GM12878 (cell line): ENCODE measurements around the gene RNF43. TPM values are rescaled to one million over a fixed set of nuclear protein-coding genes. Genes with fewer than 3 reads are reported as not detected.

Experiments
- ESRRA ChIP-seq: IDR thresholded peaks from 2 replicates; pipeline ENCODE4 v1.6.1; 2012; ENCODE audit warnings: mild to moderate bottlenecking, low read length, improper control_type of control experiment
- NFXL1 ChIP-seq: fragments of 450-650 bp; IDR thresholded peaks from 2 replicates; pipeline ENCODE4 v1.6.1; 2017; ENCODE audit warnings: antibody characterized with exemption, mild to moderate bottlenecking, borderline replicate concordance
- RAD21 ChIP-seq: IDR thresholded peaks from 2 replicates; pipeline ENCODE4 v1.6.1; 2011; ENCODE audit warnings: mild to moderate bottlenecking, low read depth, low read length, moderate library complexity; ENCODE audit not compliant: insufficient read depth
- TBL1XR1 ChIP-seq: IDR thresholded peaks from 2 replicates; pipeline ENCODE4 v1.6.1; 2012; ENCODE audit warnings: low read depth, low read length, improper control_type of control experiment
- ZBTB33 ChIP-seq: fragments of 450-650 bp; IDR thresholded peaks from 2 replicates; pipeline ENCODE4 v1.6.1; 2017; ENCODE audit warnings: mild to moderate bottlenecking
- polyA plus RNA-seq, 11 experiments: library from polyadenylated mRNA; depleted of rRNA in 4 of 11; unstranded in 6 of 11; stranded (reverse) in 5 of 11; fragments of >200 nt; fragmentation: Nextera tagmentation in 4 of 11; fragmentation: Illumina TruSeq in 1 of 11; extraction: Ambion mirVana in 4 of 11; extraction: Trizol in 1 of 11; gene quantifications; 1 replicate in 1 of 11; 2 replicates in 10 of 11; pipeline versions ENCODE4 v1.2.1 to v1.2.3, GENCODE V29; 2011 to 2016; ENCODE audit warnings: inconsistent platforms in 2 of 11, missing spikeins in 2 of 11, low read depth in 1 of 11
- total RNA-seq, 4 experiments: library from RNA; depleted of rRNA in 3 of 4; stranded (reverse); fragments of >200 nt in 3 of 4; fragmentation: Illumina TruSeq in 1 of 4; extraction: Trizol in 1 of 4; gene quantifications; 2 replicates each; pipeline versions ENCODE4 v1.2.1 to v1.2.3, GENCODE V29; 2013 to 2021
- TF ChIP-seq, protein P1 (sequence below): IDR thresholded peaks from 2 replicates; pipeline ENCODE4 v1.6.1; 2012; ENCODE audit warnings: improper control_type of control experiment, low read depth, low read length; ENCODE audit not compliant: insufficient replicate concordance
- TF ChIP-seq, protein P2 (sequence below): IDR thresholded peaks from 2 replicates; pipeline ENCODE4 v1.6.1; 2012; ENCODE audit warnings: low read depth, low read length, improper control_type of control experiment
- TF ChIP-seq, protein P3 (sequence below): fragments of 450-650 bp; IDR thresholded peaks from 2 replicates; pipeline ENCODE4 v1.6.1; 2017; ENCODE audit warnings: mild to moderate bottlenecking, moderate library complexity

The RNF43 gene
- total and polyA plus RNA-seq, 10 of the 15 experiments (the other 5 are each of a cell fraction or from before 2014, with no cell fraction given) = 1.2 to 16.7 (median 5.5) TPM

DNA sequence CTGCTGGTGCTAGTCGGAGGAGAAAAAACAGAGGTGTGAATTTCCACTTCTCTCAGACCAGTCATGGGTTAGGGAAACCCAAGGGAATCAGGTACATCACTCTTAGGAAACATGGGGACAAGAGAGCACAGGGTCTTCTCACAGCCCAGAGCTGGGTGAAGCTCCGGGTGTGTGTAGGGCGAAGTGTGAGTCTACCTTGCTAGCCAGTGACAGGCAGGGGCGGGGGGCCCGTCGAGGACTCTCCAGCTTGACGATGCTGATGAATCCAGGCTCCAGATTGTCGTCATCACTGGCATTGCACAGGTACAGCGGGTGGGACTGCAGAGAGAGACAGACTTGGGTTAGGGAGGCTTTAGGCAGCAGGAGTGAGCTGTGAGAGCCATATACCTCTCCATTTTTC is 46.6 kb downstream of the RNF43 start (continued):
- TF ChIP-seq ZBTB33 = no peak
- TF ChIP-seq, protein P1, sequence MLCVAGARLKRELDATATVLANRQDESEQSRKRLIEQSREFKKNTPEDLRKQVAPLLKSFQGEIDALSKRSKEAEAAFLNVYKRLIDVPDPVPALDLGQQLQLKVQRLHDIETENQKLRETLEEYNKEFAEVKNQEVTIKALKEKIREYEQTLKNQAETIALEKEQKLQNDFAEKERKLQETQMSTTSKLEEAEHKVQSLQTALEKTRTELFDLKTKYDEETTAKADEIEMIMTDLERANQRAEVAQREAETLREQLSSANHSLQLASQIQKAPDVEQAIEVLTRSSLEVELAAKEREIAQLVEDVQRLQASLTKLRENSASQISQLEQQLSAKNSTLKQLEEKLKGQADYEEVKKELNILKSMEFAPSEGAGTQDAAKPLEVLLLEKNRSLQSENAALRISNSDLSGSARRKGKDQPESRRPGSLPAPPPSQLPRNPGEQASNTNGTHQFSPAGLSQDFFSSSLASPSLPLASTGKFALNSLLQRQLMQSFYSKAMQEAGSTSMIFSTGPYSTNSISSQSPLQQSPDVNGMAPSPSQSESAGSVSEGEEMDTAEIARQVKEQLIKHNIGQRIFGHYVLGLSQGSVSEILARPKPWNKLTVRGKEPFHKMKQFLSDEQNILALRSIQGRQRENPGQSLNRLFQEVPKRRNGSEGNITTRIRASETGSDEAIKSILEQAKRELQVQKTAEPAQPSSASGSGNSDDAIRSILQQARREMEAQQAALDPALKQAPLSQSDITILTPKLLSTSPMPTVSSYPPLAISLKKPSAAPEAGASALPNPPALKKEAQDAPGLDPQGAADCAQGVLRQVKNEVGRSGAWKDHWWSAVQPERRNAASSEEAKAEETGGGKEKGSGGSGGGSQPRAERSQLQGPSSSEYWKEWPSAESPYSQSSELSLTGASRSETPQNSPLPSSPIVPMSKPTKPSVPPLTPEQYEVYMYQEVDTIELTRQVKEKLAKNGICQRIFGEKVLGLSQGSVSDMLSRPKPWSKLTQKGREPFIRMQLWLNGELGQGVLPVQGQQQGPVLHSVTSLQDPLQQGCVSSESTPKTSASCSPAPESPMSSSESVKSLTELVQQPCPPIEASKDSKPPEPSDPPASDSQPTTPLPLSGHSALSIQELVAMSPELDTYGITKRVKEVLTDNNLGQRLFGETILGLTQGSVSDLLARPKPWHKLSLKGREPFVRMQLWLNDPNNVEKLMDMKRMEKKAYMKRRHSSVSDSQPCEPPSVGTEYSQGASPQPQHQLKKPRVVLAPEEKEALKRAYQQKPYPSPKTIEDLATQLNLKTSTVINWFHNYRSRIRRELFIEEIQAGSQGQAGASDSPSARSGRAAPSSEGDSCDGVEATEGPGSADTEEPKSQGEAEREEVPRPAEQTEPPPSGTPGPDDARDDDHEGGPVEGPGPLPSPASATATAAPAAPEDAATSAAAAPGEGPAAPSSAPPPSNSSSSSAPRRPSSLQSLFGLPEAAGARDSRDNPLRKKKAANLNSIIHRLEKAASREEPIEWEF = no peak
- no peak for TF ChIP-seq NFXL1
- TF ChIP-seq, protein P2, sequence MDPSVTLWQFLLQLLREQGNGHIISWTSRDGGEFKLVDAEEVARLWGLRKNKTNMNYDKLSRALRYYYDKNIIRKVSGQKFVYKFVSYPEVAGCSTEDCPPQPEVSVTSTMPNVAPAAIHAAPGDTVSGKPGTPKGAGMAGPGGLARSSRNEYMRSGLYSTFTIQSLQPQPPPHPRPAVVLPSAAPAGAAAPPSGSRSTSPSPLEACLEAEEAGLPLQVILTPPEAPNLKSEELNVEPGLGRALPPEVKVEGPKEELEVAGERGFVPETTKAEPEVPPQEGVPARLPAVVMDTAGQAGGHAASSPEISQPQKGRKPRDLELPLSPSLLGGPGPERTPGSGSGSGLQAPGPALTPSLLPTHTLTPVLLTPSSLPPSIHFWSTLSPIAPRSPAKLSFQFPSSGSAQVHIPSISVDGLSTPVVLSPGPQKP = no peak
- no peak for TF ChIP-seq TBL1XR1
- TF ChIP-seq, protein P3, sequence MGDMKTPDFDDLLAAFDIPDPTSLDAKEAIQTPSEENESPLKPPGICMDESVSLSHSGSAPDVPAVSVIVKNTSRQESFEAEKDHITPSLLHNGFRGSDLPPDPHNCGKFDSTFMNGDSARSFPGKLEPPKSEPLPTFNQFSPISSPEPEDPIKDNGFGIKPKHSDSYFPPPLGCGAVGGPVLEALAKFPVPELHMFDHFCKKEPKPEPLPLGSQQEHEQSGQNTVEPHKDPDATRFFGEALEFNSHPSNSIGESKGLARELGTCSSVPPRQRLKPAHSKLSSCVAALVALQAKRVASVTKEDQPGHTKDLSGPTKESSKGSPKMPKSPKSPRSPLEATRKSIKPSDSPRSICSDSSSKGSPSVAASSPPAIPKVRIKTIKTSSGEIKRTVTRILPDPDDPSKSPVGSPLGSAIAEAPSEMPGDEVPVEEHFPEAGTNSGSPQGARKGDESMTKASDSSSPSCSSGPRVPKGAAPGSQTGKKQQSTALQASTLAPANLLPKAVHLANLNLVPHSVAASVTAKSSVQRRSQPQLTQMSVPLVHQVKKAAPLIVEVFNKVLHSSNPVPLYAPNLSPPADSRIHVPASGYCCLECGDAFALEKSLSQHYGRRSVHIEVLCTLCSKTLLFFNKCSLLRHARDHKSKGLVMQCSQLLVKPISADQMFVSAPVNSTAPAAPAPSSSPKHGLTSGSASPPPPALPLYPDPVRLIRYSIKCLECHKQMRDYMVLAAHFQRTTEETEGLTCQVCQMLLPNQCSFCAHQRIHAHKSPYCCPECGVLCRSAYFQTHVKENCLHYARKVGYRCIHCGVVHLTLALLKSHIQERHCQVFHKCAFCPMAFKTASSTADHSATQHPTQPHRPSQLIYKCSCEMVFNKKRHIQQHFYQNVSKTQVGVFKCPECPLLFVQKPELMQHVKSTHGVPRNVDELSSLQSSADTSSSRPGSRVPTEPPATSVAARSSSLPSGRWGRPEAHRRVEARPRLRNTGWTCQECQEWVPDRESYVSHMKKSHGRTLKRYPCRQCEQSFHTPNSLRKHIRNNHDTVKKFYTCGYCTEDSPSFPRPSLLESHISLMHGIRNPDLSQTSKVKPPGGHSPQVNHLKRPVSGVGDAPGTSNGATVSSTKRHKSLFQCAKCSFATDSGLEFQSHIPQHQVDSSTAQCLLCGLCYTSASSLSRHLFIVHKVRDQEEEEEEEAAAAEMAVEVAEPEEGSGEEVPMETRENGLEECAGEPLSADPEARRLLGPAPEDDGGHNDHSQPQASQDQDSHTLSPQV = no peak
- TF ChIP-seq RAD21 = no peak
- TF ChIP-seq ESRRA = no peak
